ENCODE measurements around the gene NFATC2IP. TPM values are rescaled to one million over a fixed set of nuclear protein-coding genes. Genes with fewer than 3 reads are reported as not detected.
A peak's percentile ranks its signal among the peaks of the same experiment; 100 is the strongest.

Gene NFATC2IP
- total RNA-seq, 1 donor from 2014 or later, result 58.2 TPM

GRCh38 chr16:28981517-28981916 lies 30.8 kb downstream of the NFATC2IP start:
- peak; percentile 70 for TF ChIP-seq CTCF (IDR thresholded peaks at IDR 0.05; ENCODE audit: unreplicated experiment)
- no peak for DNase-seq (ENCODE audit: low spot score in 2 of 2, unreplicated experiment in 2 of 2)
- no peaks in the 10 kb centered on the region for H3K27me3 Mint-ChIP-seq (ENCODE audit: low read depth)
- peaks cover 26% of the 10 kb centered on the region for H3K36me3 Mint-ChIP-seq
- H3K27ac Mint-ChIP-seq, result no peak overlapping the region
- H3K4me3 Mint-ChIP-seq, result no peak overlapping the region
- no peaks in the 10 kb centered on the region for H3K9me3 Mint-ChIP-seq
- H3K4me1 Mint-ChIP-seq, result no peaks in the 10 kb centered on the region

DNA sequence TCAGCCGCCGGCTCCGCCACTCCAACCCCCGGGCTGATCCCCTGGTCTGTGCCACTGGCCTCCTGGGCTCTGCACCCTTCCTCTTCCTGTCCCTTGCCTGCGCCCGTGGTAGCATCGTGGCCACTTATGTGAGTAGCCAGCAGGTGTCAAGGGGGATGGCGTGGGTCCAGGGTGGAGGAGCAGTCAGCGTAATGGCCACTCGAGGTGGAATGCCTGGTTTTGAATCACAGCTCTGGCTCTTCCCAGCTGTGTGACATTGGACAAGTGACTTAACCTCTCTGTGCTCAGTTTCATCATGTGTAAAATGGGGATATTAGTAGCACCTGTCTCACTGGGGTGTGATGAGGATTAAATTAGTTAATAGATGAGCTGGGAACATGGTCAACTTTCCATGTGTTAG lies 31.7 kb downstream of the NFATC2IP start:
- Mint-ChIP-seq H3K4me1 (no peaks in the 10 kb centered on the region), H3K4me3 (no peak overlapping the region), H3K27me3 (ENCODE audit: low read depth) (no peaks in the 10 kb centered on the region), H3K27ac (no peak overlapping the region), H3K9me3 (peaks cover 5% of the 10 kb centered on the region), H3K36me3 (peaks cover 31% of the 10 kb centered on the region)
- no peak for DNase-seq (ENCODE audit: low spot score in 2 of 2, unreplicated experiment in 2 of 2)
- no peak for TF ChIP-seq CTCF (IDR thresholded peaks at IDR 0.05; ENCODE audit: unreplicated experiment)

GRCh38 chr16:28982949-28983348 lies 32.2 kb downstream of the NFATC2IP start:
- Mint-ChIP-seq H3K27me3 (ENCODE audit: low read depth) (no peaks in the 10 kb centered on the region), H3K4me3 (no peak overlapping the region), H3K36me3 (peaks cover 34% of the 10 kb centered on the region), H3K9me3 (peaks cover 6% of the 10 kb centered on the region), H3K27ac (no peak overlapping the region), H3K4me1 (no peaks in the 10 kb centered on the region)
- no peak for TF ChIP-seq CTCF (IDR thresholded peaks at IDR 0.05; ENCODE audit: unreplicated experiment)
- DNase-seq (ENCODE audit: low spot score in 2 of 2, unreplicated experiment in 2 of 2), result no peak

DNA sequence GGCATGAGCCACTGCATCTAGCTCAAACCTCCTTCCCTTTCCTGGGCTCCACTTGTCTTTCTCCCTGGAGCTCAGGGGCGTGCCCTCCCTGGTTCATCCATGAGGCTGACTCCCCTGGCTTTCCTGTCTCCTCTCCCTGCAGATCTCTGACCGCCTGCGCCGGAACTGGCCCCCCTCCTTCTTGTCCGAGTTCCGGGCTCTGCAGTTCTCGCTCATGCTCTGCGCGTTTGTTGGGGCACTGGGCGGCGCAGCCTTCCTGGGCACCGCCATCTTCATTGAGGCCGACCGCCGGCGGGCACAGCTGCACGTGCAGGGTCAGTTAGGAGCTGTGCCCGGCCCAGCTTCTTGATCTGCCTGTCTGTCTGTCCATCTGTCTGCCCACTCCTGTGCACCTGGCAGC lies 32.9 kb downstream of the NFATC2IP start:
- H3K9me3 Mint-ChIP-seq, result peaks cover 6% of the 10 kb centered on the region
- no peak overlapping the region for H3K27ac Mint-ChIP-seq
- DNase-seq (ENCODE audit: low spot score in 2 of 2, unreplicated experiment in 2 of 2), result no peak
- no peaks in the 10 kb centered on the region for H3K27me3 Mint-ChIP-seq (ENCODE audit: low read depth)
- no peak for TF ChIP-seq CTCF (IDR thresholded peaks at IDR 0.05; ENCODE audit: unreplicated experiment)
- H3K36me3 Mint-ChIP-seq, result peaks cover 36% of the 10 kb centered on the region
- no peaks in the 10 kb centered on the region for H3K4me1 Mint-ChIP-seq
- H3K4me3 Mint-ChIP-seq, result no peak overlapping the region

DNA sequence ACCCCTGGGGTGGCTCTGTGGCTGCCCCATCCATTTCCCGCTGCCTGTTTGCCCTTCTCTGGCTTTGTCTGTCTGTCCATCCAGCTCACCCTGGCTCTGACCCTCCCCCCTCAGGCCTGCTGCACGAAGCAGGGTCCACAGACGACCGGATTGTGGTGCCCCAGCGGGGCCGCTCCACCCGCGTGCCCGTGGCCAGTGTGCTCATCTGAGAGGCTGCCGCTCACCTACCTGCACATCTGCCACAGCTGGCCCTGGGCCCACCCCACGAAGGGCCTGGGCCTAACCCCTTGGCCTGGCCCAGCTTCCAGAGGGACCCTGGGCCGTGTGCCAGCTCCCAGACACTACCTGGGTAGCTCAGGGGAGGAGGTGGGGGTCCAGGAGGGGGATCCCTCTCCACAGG lies 33.4 kb downstream of the NFATC2IP start:
- no peak for TF ChIP-seq CTCF (IDR thresholded peaks at IDR 0.05; ENCODE audit: unreplicated experiment)
- H3K36me3 Mint-ChIP-seq, result peaks cover 36% of the 10 kb centered on the region
- H3K27ac Mint-ChIP-seq, result no peak overlapping the region
- no peaks in the 10 kb centered on the region for H3K4me1 Mint-ChIP-seq
- H3K27me3 Mint-ChIP-seq (ENCODE audit: low read depth), result no peaks in the 10 kb centered on the region
- peaks cover 6% of the 10 kb centered on the region for H3K9me3 Mint-ChIP-seq
- no peak overlapping the region for H3K4me3 Mint-ChIP-seq
- DNase-seq (ENCODE audit: low spot score in 2 of 2, unreplicated experiment in 2 of 2), result no peak

GRCh38 chr16:28984619-28985135 lies 33.9 kb downstream of the NFATC2IP start, which contains the start of gene LAT:
TSS of gene LAT (plus strand) at chr16:28985052. CDS start at chr16:28985418, 366 bp downstream.
- no peaks in the 10 kb centered on the region for H3K4me1 Mint-ChIP-seq
- no peak for DNase-seq (ENCODE audit: low spot score in 2 of 2, unreplicated experiment in 2 of 2)
- no peak within 1 kb of the TSS for H3K4me3 Mint-ChIP-seq
- peaks cover 36% of the 10 kb centered on the region for H3K36me3 Mint-ChIP-seq
- no peaks in the 10 kb centered on the region for H3K27me3 Mint-ChIP-seq (ENCODE audit: low read depth)
- no peak within 1 kb of the TSS for H3K27ac Mint-ChIP-seq
- peaks cover 6% of the 10 kb centered on the region for H3K9me3 Mint-ChIP-seq
- TF ChIP-seq CTCF (IDR thresholded peaks at IDR 0.05; ENCODE audit: unreplicated experiment), result no peak
